ENCODE measurements around the gene TOMM7. TPM values are rescaled to one million over a fixed set of nuclear protein-coding genes. Genes with fewer than 3 reads are reported as not detected.
"Not testable (repeated sequence)": the region's sequence is repeated elsewhere in the genome, so short reads cannot be mapped to it uniquely, and the experiment has no call there.

The TOMM7 gene
- total RNA-seq, 2 experiments from 2014 or later = 206 to 240 TPM

- H3K4me1 Mint-ChIP-seq (ENCODE audit: low read depth) = no peaks in the 10 kb centered on the region
- H3K36me3 Mint-ChIP-seq (ENCODE audit: low read depth) = no peaks in the 10 kb centered on the region
- intact Hi-C loops (cut with micrococcal nuclease) = loop anchor here (5.0 kb wide), 1 partner anchor 219 kb away; no protein-coding TSS in a partner anchor
- no peak for TF ChIP-seq CTCF (IDR thresholded peaks at IDR 0.05)
- H3K27ac Mint-ChIP-seq = no peak overlapping the region
- POLR2A ChIA-PET = no interaction called here
- no peak overlapping the region for H3K4me3 Mint-ChIP-seq
- H3K9me3 Mint-ChIP-seq = no peaks in the 10 kb centered on the region
- ATAC-seq (no peak), DNase-seq (no peak)
- CTCF ChIA-PET = interaction anchor here (0.9 to 6.5 kb wide), 11 partner anchors 9 to 274 kb away, joined by 3 to 103 read pairs (median 4); partner anchors contain the start of gene IL6
- peaks cover 5% of the 10 kb centered on the region for H3K27me3 Mint-ChIP-seq
Observed at GRCh38 chr7:22781230-22781711, 41.4 kb downstream of the TOMM7 start.

- H3K36me3 Mint-ChIP-seq (ENCODE audit: low read depth); H3K4me1 Mint-ChIP-seq (ENCODE audit: low read depth); H3K27me3 Mint-ChIP-seq; POLR2A ChIA-PET; DNase-seq; H3K27ac Mint-ChIP-seq; H3K4me3 Mint-ChIP-seq; ATAC-seq; H3K9me3 Mint-ChIP-seq: not testable (repeated sequence)
- intact Hi-C loops (cut with micrococcal nuclease) = loop anchor here (5.0 kb wide), 1 partner anchor 218 kb away; no protein-coding TSS in a partner anchor
- CTCF ChIA-PET = interaction anchor here (2.2 kb wide), 2 partner anchors 219 to 275 kb away, joined by 9 to 10 read pairs; no protein-coding TSS in a partner anchor
Observed at GRCh38 chr7:22779730-22780323, 42.8 kb downstream of the TOMM7 start.

- intact Hi-C loops (cut with micrococcal nuclease) = no loop called here
- Mint-ChIP-seq H3K27ac (no peak overlapping the region), H3K27me3 (peaks cover 12% of the 10 kb centered on the region), H3K9me3 (no peaks in the 10 kb centered on the region), H3K4me3 (no peak overlapping the region), H3K36me3 (ENCODE audit: low read depth) (no peaks in the 10 kb centered on the region), H3K4me1 (ENCODE audit: low read depth) (no peaks in the 10 kb centered on the region)
- TF ChIP-seq CTCF (IDR thresholded peaks at IDR 0.05) = no peak
- POLR2A ChIA-PET = no interaction called here
- CTCF ChIA-PET = interaction anchor here (2.1 kb wide), 1 partner anchor 217 kb away, joined by 5 read pairs; no protein-coding TSS in a partner anchor
- DNase-seq (no peak), ATAC-seq (no peak)
Observed at GRCh38 chr7:22776964-22777363, 45.7 kb downstream of the TOMM7 start.

GRCh38 chr7:22772885-22773284 is 49.8 kb downstream of the TOMM7 start:
- Mint-ChIP-seq H3K36me3 (ENCODE audit: low read depth) (no peaks in the 10 kb centered on the region), H3K4me3 (no peak overlapping the region), H3K9me3 (no peaks in the 10 kb centered on the region), H3K4me1 (ENCODE audit: low read depth) (no peaks in the 10 kb centered on the region), H3K27me3 (peaks cover 26% of the 10 kb centered on the region), H3K27ac (no peak overlapping the region)
- intact Hi-C loops (cut with micrococcal nuclease) = no loop called here
- ChIA-PET CTCF (interaction anchor here (1.9 kb wide), 1 partner anchor 10 kb away, joined by 10 read pairs; no protein-coding TSS in a partner anchor), POLR2A (no interaction called here)
- no peak for TF ChIP-seq CTCF (IDR thresholded peaks at IDR 0.05)
- ATAC-seq = no peak
- no peak for DNase-seq

GRCh38 chr7:22771872-22772228 is 50.8 kb downstream of the TOMM7 start:
- Mint-ChIP-seq H3K4me1 (ENCODE audit: low read depth) (no peaks in the 10 kb centered on the region), H3K4me3 (no peak overlapping the region), H3K27me3 (peaks cover 26% of the 10 kb centered on the region), H3K9me3 (no peaks in the 10 kb centered on the region), H3K27ac (no peak overlapping the region), H3K36me3 (ENCODE audit: low read depth) (no peaks in the 10 kb centered on the region)
- intact Hi-C loops (cut with micrococcal nuclease) = no loop called here
- ChIA-PET CTCF (interaction anchor here (1.3 to 1.9 kb wide), 2 partner anchors 9 to 11 kb away, joined by 3 to 10 read pairs; no protein-coding TSS in a partner anchor), POLR2A (no interaction called here)
- ATAC-seq (no peak), DNase-seq (no peak)
- TF ChIP-seq CTCF (IDR thresholded peaks at IDR 0.05) = no peak
